ENCODE results near the gene FARP1. TPM values are rescaled to one million over a fixed set of nuclear protein-coding genes. Genes with fewer than 3 reads are reported as not detected.

FARP1 gene
- total and polyA plus RNA-seq, 2 of the 8 experiments (the other 6 are each of a cell fraction or from before 2014, with no cell fraction given): 24.7 to 104 TPM

- H3K56ac ChIP-seq (replicated peaks; ENCODE audit: insufficient read length, low read depth, low read length): no peak overlapping the region
- H3K23me2 ChIP-seq (ENCODE audit: low read depth, low read length): no peaks in the 10 kb centered on the region
- POLR2A ChIA-PET (ENCODE audit: partially characterized antibody): interaction anchor here (1.1 to 3.5 kb wide), 6 partner anchors 9 to 322 kb away, joined by 4 to 18 read pairs (median 5); no protein-coding TSS in a partner anchor
- H4K5ac ChIP-seq (ENCODE audit: insufficient read length, low read depth, low read length): no peak overlapping the region
- no peak overlapping the region for H4K91ac ChIP-seq (replicated peaks; ENCODE audit: insufficient read length, low read length)
- H2BK120ac ChIP-seq (replicated peaks; ENCODE audit: low read depth, low read length): no peak overlapping the region
- peaks cover 13 to 45% (median 37%) of the 10 kb centered on the region in 4 experiments for H3K4me1 ChIP-seq (replicated peaks in 1 of 4; ENCODE audit: control insufficient read depth in 3 of 4, insufficient read depth in 4 of 4, low read length in 3 of 4)
- H4K8ac ChIP-seq (ENCODE audit: extremely low read depth, insufficient read depth, low read length): no peak overlapping the region
- H3K14ac ChIP-seq (ENCODE audit: insufficient read length): no peak overlapping the region
- H3K79me1 ChIP-seq (ENCODE audit: low read depth, low read length): peaks cover 18% of the 10 kb centered on the region
- DNase-seq (ENCODE audit: low read depth in 1 of 2, low spot score in 2 of 2) (no peak), FAIRE-seq (no peak)
- CTCF ChIA-PET (ENCODE audit: partially characterized antibody): interaction anchor here (0.7 to 5.9 kb wide), 17 partner anchors 9 to 337 kb away, joined by 3 to 42 read pairs (median 4); no protein-coding TSS in a partner anchor
- peaks cover 0 to 3% (median 0%) of the 10 kb centered on the region in 4 experiments; a peak in 1 of 8 replicates for H3K36me3 ChIP-seq (ENCODE audit: control insufficient read depth in 2 of 4, insufficient read depth in 4 of 4, low read length in 3 of 4)
- WGBS, 2 experiments (ENCODE audit: extremely low coverage in 1 of 2, insufficient coverage in 1 of 2, insufficient read length in 1 of 2, insufficient replicate concordance in 2 of 2, low coverage in 1 of 2, low lambda C conversion rate in 2 of 2, missing lambda C conversion rate in 1 of 2): 90% methylated on average over 11 of the region's 11 CpGs; no CpG with 5 or more reads in 1 of the 2 experiments
- no peak overlapping the region; a peak in 1 of 4 replicates for H3K4me2 ChIP-seq (ENCODE audit: insufficient read depth in 1 of 2, low read depth in 2 of 2, low read length in 2 of 2)
- no peak overlapping the region for H3K9ac ChIP-seq (replicated peaks in 1 of 4; ENCODE audit: extremely low read depth in 1 of 4, low read depth in 3 of 4, low read length in 3 of 4)
- H2AFZ ChIP-seq (ENCODE audit: low read length): no peak overlapping the region
- peak overlapping the region; percentile 10; the same call in 1 of the 2 replicates for H2BK12ac ChIP-seq (ENCODE audit: low read depth, low read length)
- H3K4me3 ChIP-seq (ENCODE audit: extremely low read depth in 1 of 4, insufficient read depth in 2 of 4, low read depth in 3 of 4, low read length in 4 of 4): no peak overlapping the region
- no peak overlapping the region; the same call in 1 of the 2 replicates for H3K27ac ChIP-seq (ENCODE audit: low read depth, low read length)
- H3K4ac ChIP-seq (replicated peaks; ENCODE audit: insufficient read length, low read depth, low read length): no peak overlapping the region
- H4K20me1 ChIP-seq (replicated peaks in 1 of 2; ENCODE audit: control insufficient read depth in 1 of 2, insufficient read depth in 2 of 2, low read length in 2 of 2): peaks cover 38 to 40% of the 10 kb centered on the region in 2 experiments
- no peak overlapping the region for H3K23ac ChIP-seq (ENCODE audit: insufficient read length)
- no peak overlapping the region for H2AK5ac ChIP-seq (ENCODE audit: low read depth, low read length)
- no peak overlapping the region for H2BK15ac ChIP-seq (ENCODE audit: low read length)
- no peak for TF ChIP-seq SRF (IDR thresholded peaks at IDR 0.05; ENCODE audit: low read depth, low read length)
- no peak for TF ChIP-seq USF2 (IDR thresholded peaks at IDR 0.05; ENCODE audit: low read length)
- TF ChIP-seq TEAD4 (IDR thresholded peaks at IDR 0.05; ENCODE audit: low read depth, low read length): no peak
- TF ChIP-seq HDAC6 (IDR thresholded peaks at IDR 0.05; ENCODE audit: low read depth, low read length): no peak
- TF ChIP-seq TCF12 (IDR thresholded peaks at IDR 0.05; ENCODE audit: low read depth, low read length): no peak
- no peak for TF ChIP-seq ASH2L (IDR thresholded peaks at IDR 0.05; ENCODE audit: low read length)
- no peak for TF ChIP-seq CTBP2 (IDR thresholded peaks at IDR 0.05; ENCODE audit: borderline replicate concordance, insufficient read depth, insufficient read length, low read length)
- no peak for TF ChIP-seq SP1 (IDR thresholded peaks at IDR 0.05; ENCODE audit: low read depth, low read length)
- H2BK5ac ChIP-seq (ENCODE audit: low read depth, low read length): no peak overlapping the region
- H3K18ac ChIP-seq (ENCODE audit: extremely low read depth, low read length): no peak overlapping the region
- H3K79me2 ChIP-seq (ENCODE audit: control insufficient read depth in 1 of 2, insufficient read depth in 2 of 2, low read length in 2 of 2): peaks cover 21 to 99% of the 10 kb centered on the region in 2 experiments
- H2BK20ac ChIP-seq (ENCODE audit: low read length): no peak overlapping the region
- no peaks in the 10 kb centered on the region for H3K9me3 ChIP-seq (ENCODE audit: insufficient read depth in 2 of 2, low read depth in 1 of 2, low read length in 1 of 2)
- H3K27me3 ChIP-seq (replicated peaks in 1 of 4; ENCODE audit: control insufficient read depth in 3 of 4, extremely low read depth in 1 of 4, insufficient read depth in 3 of 4, low read length in 3 of 4): no peaks in the 10 kb centered on the region
These were observed 342.7 kb downstream of the FARP1 start for GRCh38 chr13:98485561-98485960.

Data from H1 (cell line).